Panc1 (cell line): Measurements from ENCODE around the gene YWHAH.

ENCODE experiments used
- POLR2AphosphoS5 ChIP-seq: IDR thresholded peaks from 2 replicates; pipeline ENCODE4 v1.6.1; 2012; ENCODE audit warnings: mild to moderate bottlenecking, low read depth, low read length, moderate library complexity
- TCF7L2 ChIP-seq: IDR thresholded peaks from 2 replicates; pipeline ENCODE4 v1.6.1; 2011; ENCODE audit warnings: mild to moderate bottlenecking, low read depth, low read length, inconsistent platforms
- TF ChIP-seq, protein P1 (sequence below): fragments of 450-650 bp; IDR thresholded peaks from 2 replicates; pipeline ENCODE4 v1.5.1; 2017; ENCODE audit warnings: mild to moderate bottlenecking
- TF ChIP-seq, protein P2 (sequence below), 2 experiments: IDR thresholded peaks; 2 replicates each; pipeline ENCODE4 v1.6.1; 2011 to 2012; ENCODE audit warnings: low read depth in 2 of 2, control low read depth in 1 of 2, low read length in 1 of 2, mild to moderate bottlenecking in 1 of 2, moderate library complexity in 1 of 2; ENCODE audit not compliant: insufficient read depth in 1 of 2

DNA sequence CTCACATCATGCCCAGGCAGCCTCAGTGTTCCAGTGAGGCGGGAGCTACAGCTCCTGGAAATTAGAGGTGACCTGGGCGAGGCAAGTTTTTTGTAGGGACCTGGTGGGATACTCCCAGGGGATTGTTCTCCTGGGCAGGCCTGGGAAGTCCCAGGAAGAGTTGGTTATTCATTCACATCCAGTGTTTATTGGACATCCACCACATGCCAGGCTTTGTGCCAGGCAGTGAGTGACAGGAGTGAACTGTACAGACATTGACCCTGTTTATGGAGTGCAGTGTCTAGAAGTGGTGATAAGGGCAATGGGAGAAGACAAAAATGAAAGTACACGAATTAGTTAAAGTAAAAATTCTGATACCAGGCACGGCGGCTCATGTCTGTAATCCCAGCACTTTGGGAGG lies 29.4 kb downstream of the YWHAH start:
- TF ChIP-seq, protein P1, sequence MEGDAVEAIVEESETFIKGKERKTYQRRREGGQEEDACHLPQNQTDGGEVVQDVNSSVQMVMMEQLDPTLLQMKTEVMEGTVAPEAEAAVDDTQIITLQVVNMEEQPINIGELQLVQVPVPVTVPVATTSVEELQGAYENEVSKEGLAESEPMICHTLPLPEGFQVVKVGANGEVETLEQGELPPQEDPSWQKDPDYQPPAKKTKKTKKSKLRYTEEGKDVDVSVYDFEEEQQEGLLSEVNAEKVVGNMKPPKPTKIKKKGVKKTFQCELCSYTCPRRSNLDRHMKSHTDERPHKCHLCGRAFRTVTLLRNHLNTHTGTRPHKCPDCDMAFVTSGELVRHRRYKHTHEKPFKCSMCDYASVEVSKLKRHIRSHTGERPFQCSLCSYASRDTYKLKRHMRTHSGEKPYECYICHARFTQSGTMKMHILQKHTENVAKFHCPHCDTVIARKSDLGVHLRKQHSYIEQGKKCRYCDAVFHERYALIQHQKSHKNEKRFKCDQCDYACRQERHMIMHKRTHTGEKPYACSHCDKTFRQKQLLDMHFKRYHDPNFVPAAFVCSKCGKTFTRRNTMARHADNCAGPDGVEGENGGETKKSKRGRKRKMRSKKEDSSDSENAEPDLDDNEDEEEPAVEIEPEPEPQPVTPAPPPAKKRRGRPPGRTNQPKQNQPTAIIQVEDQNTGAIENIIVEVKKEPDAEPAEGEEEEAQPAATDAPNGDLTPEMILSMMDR, result no peak
- TF ChIP-seq, protein P2, sequence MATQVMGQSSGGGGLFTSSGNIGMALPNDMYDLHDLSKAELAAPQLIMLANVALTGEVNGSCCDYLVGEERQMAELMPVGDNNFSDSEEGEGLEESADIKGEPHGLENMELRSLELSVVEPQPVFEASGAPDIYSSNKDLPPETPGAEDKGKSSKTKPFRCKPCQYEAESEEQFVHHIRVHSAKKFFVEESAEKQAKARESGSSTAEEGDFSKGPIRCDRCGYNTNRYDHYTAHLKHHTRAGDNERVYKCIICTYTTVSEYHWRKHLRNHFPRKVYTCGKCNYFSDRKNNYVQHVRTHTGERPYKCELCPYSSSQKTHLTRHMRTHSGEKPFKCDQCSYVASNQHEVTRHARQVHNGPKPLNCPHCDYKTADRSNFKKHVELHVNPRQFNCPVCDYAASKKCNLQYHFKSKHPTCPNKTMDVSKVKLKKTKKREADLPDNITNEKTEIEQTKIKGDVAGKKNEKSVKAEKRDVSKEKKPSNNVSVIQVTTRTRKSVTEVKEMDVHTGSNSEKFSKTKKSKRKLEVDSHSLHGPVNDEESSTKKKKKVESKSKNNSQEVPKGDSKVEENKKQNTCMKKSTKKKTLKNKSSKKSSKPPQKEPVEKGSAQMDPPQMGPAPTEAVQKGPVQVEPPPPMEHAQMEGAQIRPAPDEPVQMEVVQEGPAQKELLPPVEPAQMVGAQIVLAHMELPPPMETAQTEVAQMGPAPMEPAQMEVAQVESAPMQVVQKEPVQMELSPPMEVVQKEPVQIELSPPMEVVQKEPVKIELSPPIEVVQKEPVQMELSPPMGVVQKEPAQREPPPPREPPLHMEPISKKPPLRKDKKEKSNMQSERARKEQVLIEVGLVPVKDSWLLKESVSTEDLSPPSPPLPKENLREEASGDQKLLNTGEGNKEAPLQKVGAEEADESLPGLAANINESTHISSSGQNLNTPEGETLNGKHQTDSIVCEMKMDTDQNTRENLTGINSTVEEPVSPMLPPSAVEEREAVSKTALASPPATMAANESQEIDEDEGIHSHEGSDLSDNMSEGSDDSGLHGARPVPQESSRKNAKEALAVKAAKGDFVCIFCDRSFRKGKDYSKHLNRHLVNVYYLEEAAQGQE (IDR thresholded peaks at IDR 0.05; ENCODE audit: insufficient read depth in 1 of 2, low read depth in 2 of 2, low read length in 1 of 2), result no peak
- no peak for TF ChIP-seq POLR2AphosphoS5
- no peak for TF ChIP-seq TCF7L2
